Measurements from ENCODE around the gene IQCM.
"Not testable (repeated sequence)": the region's sequence is repeated elsewhere in the genome, so short reads cannot be mapped to it uniquely, and the experiment has no call there.

Gene IQCM

GRCh38 chr4:149552601-149553000 lies 263.0 kb downstream of the IQCM start:
- DNase-seq = no peak

GRCh38 chr4:149549911-149550310 lies 265.7 kb downstream of the IQCM start:
- no peak for DNase-seq

- DNase-seq = no peak
Observed at GRCh38 chr4:149534779-149535178, 280.9 kb downstream of the IQCM start.

GRCh38 chr4:149531861-149532260 lies 283.8 kb downstream of the IQCM start:
- DNase-seq = no peak

GRCh38 chr4:149523039-149523438 lies 292.6 kb downstream of the IQCM start:
- DNase-seq = no peak

- no peak for DNase-seq
Observed at GRCh38 chr4:149521611-149522425, 293.8 kb downstream of the IQCM start.

GRCh38 chr4:149518471-149518870 lies 297.2 kb downstream of the IQCM start:
- DNase-seq = no peak

GRCh38 chr4:149513081-149513480 lies 302.6 kb downstream of the IQCM start:
- no peak for DNase-seq

GRCh38 chr4:149512501-149512900 lies 303.1 kb downstream of the IQCM start:
- DNase-seq = no peak

- no peak for DNase-seq
Observed at GRCh38 chr4:149511558-149512298, 303.9 kb downstream of the IQCM start.

GRCh38 chr4:149507309-149507708 lies 308.3 kb downstream of the IQCM start:
- DNase-seq = not testable (repeated sequence)

- DNase-seq = no peak
Observed at GRCh38 chr4:149500806-149501205, 314.8 kb downstream of the IQCM start.

- DNase-seq = no peak
Observed at GRCh38 chr4:149499726-149500125, 315.9 kb downstream of the IQCM start.

GRCh38 chr4:149498246-149498645 lies 317.4 kb downstream of the IQCM start:
- no peak for DNase-seq

- no peak for DNase-seq
Observed at GRCh38 chr4:149493492-149493891, 322.2 kb downstream of the IQCM start.

GRCh38 chr4:149489321-149489720 lies 326.3 kb downstream of the IQCM start:
- DNase-seq = no peak

- no peak for DNase-seq
Observed at GRCh38 chr4:149486861-149487260, 328.8 kb downstream of the IQCM start.

- not testable (repeated sequence) for DNase-seq
Observed at GRCh38 chr4:149468669-149469068, 347.0 kb downstream of the IQCM start.

- DNase-seq = no peak
Observed at GRCh38 chr4:149466446-149466845, 349.2 kb downstream of the IQCM start.

GRCh38 chr4:149465955-149466354 lies 349.7 kb downstream of the IQCM start:
- DNase-seq = no peak

GRCh38 chr4:149443537-149443936 lies 372.1 kb downstream of the IQCM start:
- no peak for DNase-seq

- DNase-seq = no peak
Observed at GRCh38 chr4:149441338-149441737, 374.3 kb downstream of the IQCM start.

- DNase-seq = no peak
Observed at GRCh38 chr4:149426461-149426860, 389.2 kb downstream of the IQCM start.

- no peak for DNase-seq
Observed at GRCh38 chr4:149409555-149409962, 406.1 kb downstream of the IQCM start.
